Right lobe of liver (tissue), 4 donors: ENCODE measurements around the gene NAXD.

ENCODE experiments used
- POLR2A ChIP-seq: fragments of 450-650 bp; IDR thresholded peaks from one replicate; pipeline ENCODE4 v1.6.1; 2017; ENCODE audit warnings: antibody characterized with exemption, mild to moderate bottlenecking
- TF ChIP-seq, protein P1 (sequence below), 4 donors: fragments of 200-600 bp in 3 of 4; fragments of 450-650 bp in 1 of 4; IDR thresholded peaks; one replicate each; pipeline versions ENCODE4 v1.5.1 to v1.8.0; 2016 to 2022; ENCODE audit warnings: antibody characterized with exemption in 4 of 4, mild to moderate bottlenecking in 2 of 4
- donor health status: DM: no; HTN: no; CAD: no.
- donor health status: DM: no; HTN: no; CAD: no.
- donor health status: DM: no; HTN: yes; CAD: no.

- no peak for TF ChIP-seq POLR2A
- TF ChIP-seq, protein P1, sequence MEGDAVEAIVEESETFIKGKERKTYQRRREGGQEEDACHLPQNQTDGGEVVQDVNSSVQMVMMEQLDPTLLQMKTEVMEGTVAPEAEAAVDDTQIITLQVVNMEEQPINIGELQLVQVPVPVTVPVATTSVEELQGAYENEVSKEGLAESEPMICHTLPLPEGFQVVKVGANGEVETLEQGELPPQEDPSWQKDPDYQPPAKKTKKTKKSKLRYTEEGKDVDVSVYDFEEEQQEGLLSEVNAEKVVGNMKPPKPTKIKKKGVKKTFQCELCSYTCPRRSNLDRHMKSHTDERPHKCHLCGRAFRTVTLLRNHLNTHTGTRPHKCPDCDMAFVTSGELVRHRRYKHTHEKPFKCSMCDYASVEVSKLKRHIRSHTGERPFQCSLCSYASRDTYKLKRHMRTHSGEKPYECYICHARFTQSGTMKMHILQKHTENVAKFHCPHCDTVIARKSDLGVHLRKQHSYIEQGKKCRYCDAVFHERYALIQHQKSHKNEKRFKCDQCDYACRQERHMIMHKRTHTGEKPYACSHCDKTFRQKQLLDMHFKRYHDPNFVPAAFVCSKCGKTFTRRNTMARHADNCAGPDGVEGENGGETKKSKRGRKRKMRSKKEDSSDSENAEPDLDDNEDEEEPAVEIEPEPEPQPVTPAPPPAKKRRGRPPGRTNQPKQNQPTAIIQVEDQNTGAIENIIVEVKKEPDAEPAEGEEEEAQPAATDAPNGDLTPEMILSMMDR (IDR thresholded peaks at IDR 0.05) = no peak
Measured at GRCh38 chr13:110574161-110574560, 41.2 kb upstream of the NAXD start.
